IMR-90 (cell line): Measurements from ENCODE around the gene IFIT3. TPM values are rescaled to one million over a fixed set of nuclear protein-coding genes. Genes with fewer than 3 reads are reported as not detected.

Experiments
- polyA plus RNA-seq, 3 experiments: library from polyadenylated mRNA; depleted of rRNA; stranded (reverse); fragments of >200 nt; gene quantifications; 2 replicates each; pipeline ENCODE4 v1.2.3, GENCODE V29; 2012; ENCODE audit warnings: low replicate concordance in 1 of 3
- total RNA-seq: library from RNA; depleted of rRNA; stranded (reverse); fragments of >200 nt; gene quantifications from 2 replicates; pipeline ENCODE4 v1.2.3, GENCODE V29; 2012; rRNA removed

The IFIT3 gene
- total and polyA plus RNA-seq, 2 of the 4 experiments (the other 2 are of a cell fraction): 3.5 to 7.3 TPM

Other genes starting within 250 kb of the IFIT3 start
- 0.18 TPM in 1 of 2 replicates, not detected in the other for gene CH25H, start 120.7 kb upstream of the IFIT3 start, total RNA-seq
- 0.12 and 0.19 TPM in 2 replicates for gene CH25H, start 120.7 kb upstream of the IFIT3 start, polyA plus RNA-seq (2012; rRNA removed)
- gene LIPA, start 76.2 kb upstream of the IFIT3 start, total RNA-seq: 31.9 and 32.5 TPM in 2 replicates
- 16.7 and 23.1 TPM in 2 replicates for gene LIPA, start 76.2 kb upstream of the IFIT3 start, polyA plus RNA-seq (2012; rRNA removed)
- gene IFIT2, start 26.0 kb upstream of the IFIT3 start, total RNA-seq: 1.9 and 2.2 TPM in 2 replicates
- gene IFIT2, start 26.0 kb upstream of the IFIT3 start, polyA plus RNA-seq (2012; rRNA removed): 0.67 and 1.1 TPM in 2 replicates
- not detected in 2 replicates for gene IFIT1B, start 50.1 kb downstream of the IFIT3 start, total RNA-seq
- gene IFIT1B, start 50.1 kb downstream of the IFIT3 start, polyA plus RNA-seq (2012; rRNA removed): not detected in 2 replicates
- gene IFIT1, start 64.6 kb downstream of the IFIT3 start, total RNA-seq: 6.8 and 7.5 TPM in 2 replicates
- 4.5 and 6.1 TPM in 2 replicates for gene IFIT1, start 64.6 kb downstream of the IFIT3 start, polyA plus RNA-seq (2012; rRNA removed)
- gene IFIT5, start 86.6 kb downstream of the IFIT3 start, total RNA-seq: 18.1 and 21.7 TPM in 2 replicates
- 3.9 and 5.2 TPM in 2 replicates for gene IFIT5, start 86.6 kb downstream of the IFIT3 start, polyA plus RNA-seq (2012; rRNA removed)
- 1.6 and 2.2 TPM in 2 replicates for gene SLC16A12, start 207.6 kb downstream of the IFIT3 start, total RNA-seq
- 1.0 and 1.4 TPM in 2 replicates for gene SLC16A12, start 207.6 kb downstream of the IFIT3 start, polyA plus RNA-seq (2012; rRNA removed)